ENCODE measurements around the gene USP1. TPM values are rescaled to one million over a fixed set of nuclear protein-coding genes. Genes with fewer than 3 reads are reported as not detected.

The USP1 gene
- total and polyA plus RNA-seq, 4 donors, result 5.1 to 33.8 (median 7.8) TPM

GRCh38 chr1:62389531-62389930, 47.3 kb upstream of the USP1 start:
- peaks cover 10 to 20% (median 12%) of the 10 kb centered on the region in 4 donors for H3K4me1 ChIP-seq (ENCODE audit: control insufficient read depth in 4 of 4, insufficient read depth in 4 of 4, low read length in 3 of 4)
- WGBS, result 98% methylated on average over 6 of the region's 6 CpGs
- H3K9ac ChIP-seq (ENCODE audit: low read depth in 1 of 2, low read length in 2 of 2), result no peak overlapping the region
- H3K4me3 ChIP-seq (ENCODE audit: low read depth in 1 of 3, low read length in 3 of 3), result no peak overlapping the region
- H3K9me3 ChIP-seq (ENCODE audit: control insufficient read depth in 4 of 4, low read length in 3 of 4), result no peaks in the 10 kb centered on the region
- H3K27ac ChIP-seq (ENCODE audit: low read depth in 1 of 2, low read length in 2 of 2), result no peak overlapping the region
- TF ChIP-seq TAF1 (conservative IDR thresholded peaks at IDR 0.05), result no peak
- TF ChIP-seq, protein P1, sequence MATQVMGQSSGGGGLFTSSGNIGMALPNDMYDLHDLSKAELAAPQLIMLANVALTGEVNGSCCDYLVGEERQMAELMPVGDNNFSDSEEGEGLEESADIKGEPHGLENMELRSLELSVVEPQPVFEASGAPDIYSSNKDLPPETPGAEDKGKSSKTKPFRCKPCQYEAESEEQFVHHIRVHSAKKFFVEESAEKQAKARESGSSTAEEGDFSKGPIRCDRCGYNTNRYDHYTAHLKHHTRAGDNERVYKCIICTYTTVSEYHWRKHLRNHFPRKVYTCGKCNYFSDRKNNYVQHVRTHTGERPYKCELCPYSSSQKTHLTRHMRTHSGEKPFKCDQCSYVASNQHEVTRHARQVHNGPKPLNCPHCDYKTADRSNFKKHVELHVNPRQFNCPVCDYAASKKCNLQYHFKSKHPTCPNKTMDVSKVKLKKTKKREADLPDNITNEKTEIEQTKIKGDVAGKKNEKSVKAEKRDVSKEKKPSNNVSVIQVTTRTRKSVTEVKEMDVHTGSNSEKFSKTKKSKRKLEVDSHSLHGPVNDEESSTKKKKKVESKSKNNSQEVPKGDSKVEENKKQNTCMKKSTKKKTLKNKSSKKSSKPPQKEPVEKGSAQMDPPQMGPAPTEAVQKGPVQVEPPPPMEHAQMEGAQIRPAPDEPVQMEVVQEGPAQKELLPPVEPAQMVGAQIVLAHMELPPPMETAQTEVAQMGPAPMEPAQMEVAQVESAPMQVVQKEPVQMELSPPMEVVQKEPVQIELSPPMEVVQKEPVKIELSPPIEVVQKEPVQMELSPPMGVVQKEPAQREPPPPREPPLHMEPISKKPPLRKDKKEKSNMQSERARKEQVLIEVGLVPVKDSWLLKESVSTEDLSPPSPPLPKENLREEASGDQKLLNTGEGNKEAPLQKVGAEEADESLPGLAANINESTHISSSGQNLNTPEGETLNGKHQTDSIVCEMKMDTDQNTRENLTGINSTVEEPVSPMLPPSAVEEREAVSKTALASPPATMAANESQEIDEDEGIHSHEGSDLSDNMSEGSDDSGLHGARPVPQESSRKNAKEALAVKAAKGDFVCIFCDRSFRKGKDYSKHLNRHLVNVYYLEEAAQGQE (IDR thresholded peaks at IDR 0.05), result no peak
- no peak for TF ChIP-seq HNF4A (conservative IDR thresholded peaks at IDR 0.05)
- no peak for DNase-seq (ENCODE audit: low spot score)
- no peaks in the 10 kb centered on the region for H3K36me3 ChIP-seq (ENCODE audit: control insufficient read depth in 4 of 4, insufficient read depth in 3 of 4, low read depth in 1 of 4, low read length in 3 of 4)
- H3K27me3 ChIP-seq (ENCODE audit: control insufficient read depth in 4 of 4, insufficient read depth in 4 of 4, low read length in 3 of 4), result no peaks in the 10 kb centered on the region

DNA sequence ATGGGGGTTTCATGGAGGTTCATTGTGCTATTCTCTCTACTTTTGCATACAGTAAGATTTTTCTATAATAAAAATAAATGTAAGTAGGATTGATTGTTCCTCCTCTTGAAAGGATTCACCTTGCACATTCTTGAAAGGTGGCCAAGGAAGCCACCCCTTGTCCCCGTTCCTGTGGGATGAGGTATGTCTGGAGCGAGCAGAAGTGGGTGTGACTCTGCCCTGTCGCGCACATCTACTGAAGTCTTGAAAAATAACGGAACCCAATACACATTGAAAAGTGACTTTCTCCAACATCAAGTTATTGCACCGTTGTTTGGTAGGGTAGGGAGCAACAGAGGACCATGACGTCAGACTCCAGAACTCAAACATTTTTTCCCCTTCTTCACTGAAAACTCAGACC, 46.8 kb upstream of the USP1 start:
- Histone ChIP-seq H3K27me3 (ENCODE audit: control insufficient read depth in 4 of 4, insufficient read depth in 4 of 4, low read length in 3 of 4) (no peaks in the 10 kb centered on the region), H3K36me3 (ENCODE audit: control insufficient read depth in 4 of 4, insufficient read depth in 3 of 4, low read depth in 1 of 4, low read length in 3 of 4) (no peaks in the 10 kb centered on the region), H3K9ac (ENCODE audit: low read depth in 1 of 2, low read length in 2 of 2) (no peak overlapping the region), H3K4me3 (ENCODE audit: low read depth in 1 of 3, low read length in 3 of 3) (no peak overlapping the region), H3K9me3 (ENCODE audit: control insufficient read depth in 4 of 4, low read length in 3 of 4) (no peaks in the 10 kb centered on the region), H3K4me1 (ENCODE audit: control insufficient read depth in 4 of 4, insufficient read depth in 4 of 4, low read length in 3 of 4) (peaks cover 10 to 15% (median 12%) of the 10 kb centered on the region in 4 donors), H3K27ac (ENCODE audit: low read depth in 1 of 2, low read length in 2 of 2) (no peak overlapping the region)
- 94% methylated on average over 7 of the region's 7 CpGs for WGBS
- DNase-seq (ENCODE audit: low spot score), result no peak
- TF ChIP-seq SP1 (IDR thresholded peaks at IDR 0.05), result no peak

DNA sequence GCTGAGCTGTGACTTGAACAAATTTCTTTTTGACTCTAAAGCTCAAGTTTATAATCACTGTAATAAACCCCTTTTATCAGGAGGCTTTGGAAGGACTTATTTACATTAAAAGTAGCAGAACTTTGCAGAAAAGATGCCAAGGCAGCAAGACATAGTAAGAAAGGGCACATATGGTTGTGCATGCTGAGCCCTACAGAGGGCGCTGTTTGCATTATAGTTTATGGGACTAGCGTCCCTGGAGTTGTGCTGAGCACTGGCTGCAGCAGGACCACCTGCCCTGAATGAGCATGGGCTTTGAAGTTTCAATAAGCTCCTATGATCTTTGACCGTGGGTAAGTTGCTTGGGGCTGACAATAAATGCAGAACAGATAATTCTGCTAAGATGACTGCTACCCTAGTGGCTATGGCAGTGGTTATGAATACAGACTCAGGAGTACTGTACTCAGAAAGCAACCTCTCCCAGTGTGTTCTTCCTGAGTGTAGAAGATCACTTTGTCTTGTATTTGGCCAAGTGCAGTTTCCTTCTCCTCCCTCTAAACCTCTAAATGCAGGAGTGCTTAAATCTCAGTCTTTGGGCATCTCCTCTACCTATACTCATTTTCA, 45.4 kb upstream of the USP1 start:
- DNase-seq (ENCODE audit: low spot score), result peak; percentile 38
- no peak overlapping the region for H3K27ac ChIP-seq (ENCODE audit: low read depth in 1 of 2, low read length in 2 of 2)
- H3K36me3 ChIP-seq (ENCODE audit: control insufficient read depth in 4 of 4, insufficient read depth in 3 of 4, low read depth in 1 of 4, low read length in 3 of 4), result no peaks in the 10 kb centered on the region
- peaks cover 4 to 6% (median 5%) of the 10 kb centered on the region in 4 donors for H3K4me1 ChIP-seq (ENCODE audit: control insufficient read depth in 4 of 4, insufficient read depth in 4 of 4, low read length in 3 of 4)
- H3K9me3 ChIP-seq (ENCODE audit: control insufficient read depth in 4 of 4, low read length in 3 of 4), result no peaks in the 10 kb centered on the region
- H3K27me3 ChIP-seq (ENCODE audit: control insufficient read depth in 4 of 4, insufficient read depth in 4 of 4, low read length in 3 of 4), result no peaks in the 10 kb centered on the region
- no peak overlapping the region for H3K4me3 ChIP-seq (ENCODE audit: low read depth in 1 of 3, low read length in 3 of 3)
- 34% methylated on average over 3 of the region's 3 CpGs for WGBS
- no peak overlapping the region for H3K9ac ChIP-seq (ENCODE audit: low read depth in 1 of 2, low read length in 2 of 2)
- TF ChIP-seq RAD21 (IDR thresholded peaks at IDR 0.05) (peak in 1 of 2 donors; percentile 17), SP1 (IDR thresholded peaks at IDR 0.05) (no peak)
- TF ChIP-seq, protein P2, sequence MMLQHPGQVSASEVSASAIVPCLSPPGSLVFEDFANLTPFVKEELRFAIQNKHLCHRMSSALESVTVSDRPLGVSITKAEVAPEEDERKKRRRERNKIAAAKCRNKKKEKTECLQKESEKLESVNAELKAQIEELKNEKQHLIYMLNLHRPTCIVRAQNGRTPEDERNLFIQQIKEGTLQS (IDR thresholded peaks at IDR 0.05), result no peak
- TF ChIP-seq, protein P3, sequence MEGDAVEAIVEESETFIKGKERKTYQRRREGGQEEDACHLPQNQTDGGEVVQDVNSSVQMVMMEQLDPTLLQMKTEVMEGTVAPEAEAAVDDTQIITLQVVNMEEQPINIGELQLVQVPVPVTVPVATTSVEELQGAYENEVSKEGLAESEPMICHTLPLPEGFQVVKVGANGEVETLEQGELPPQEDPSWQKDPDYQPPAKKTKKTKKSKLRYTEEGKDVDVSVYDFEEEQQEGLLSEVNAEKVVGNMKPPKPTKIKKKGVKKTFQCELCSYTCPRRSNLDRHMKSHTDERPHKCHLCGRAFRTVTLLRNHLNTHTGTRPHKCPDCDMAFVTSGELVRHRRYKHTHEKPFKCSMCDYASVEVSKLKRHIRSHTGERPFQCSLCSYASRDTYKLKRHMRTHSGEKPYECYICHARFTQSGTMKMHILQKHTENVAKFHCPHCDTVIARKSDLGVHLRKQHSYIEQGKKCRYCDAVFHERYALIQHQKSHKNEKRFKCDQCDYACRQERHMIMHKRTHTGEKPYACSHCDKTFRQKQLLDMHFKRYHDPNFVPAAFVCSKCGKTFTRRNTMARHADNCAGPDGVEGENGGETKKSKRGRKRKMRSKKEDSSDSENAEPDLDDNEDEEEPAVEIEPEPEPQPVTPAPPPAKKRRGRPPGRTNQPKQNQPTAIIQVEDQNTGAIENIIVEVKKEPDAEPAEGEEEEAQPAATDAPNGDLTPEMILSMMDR (IDR thresholded peaks at IDR 0.05; ENCODE audit: low read depth, low read length, missing input control), result peak; percentile 6
